HG03280 (cell line): Measurements from ENCODE around the gene CRYBA4.

Experiments
- ATAC-seq: cut with Tn5 transposase; IDR thresholded peaks from one replicate; pipeline ENCODE4 v1.9.1; 2021; ENCODE audit warnings: mild to moderate bottlenecking, moderate library complexity; ENCODE audit not compliant: unreplicated experiment

Gene CRYBA4

DNA sequence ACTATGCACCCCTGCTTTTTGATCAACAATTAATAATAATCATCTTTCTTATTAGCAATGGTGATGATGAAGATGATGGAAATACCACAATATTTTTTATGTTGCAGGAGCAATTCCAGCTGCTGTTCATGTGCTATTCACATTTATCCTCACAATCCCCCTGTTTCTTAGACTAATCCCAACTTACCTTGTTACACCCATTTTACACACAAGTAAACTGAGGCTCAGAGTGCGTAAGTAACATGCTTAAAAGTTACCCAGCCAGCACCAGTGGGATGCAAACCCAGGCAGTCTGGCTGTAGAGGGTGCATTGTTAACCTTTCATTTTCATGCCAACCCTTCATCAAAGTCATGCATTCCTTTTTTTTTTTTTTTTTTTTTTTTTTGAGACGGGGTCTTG, 1.6 kb upstream of the CRYBA4 start:
- no peak for ATAC-seq

DNA sequence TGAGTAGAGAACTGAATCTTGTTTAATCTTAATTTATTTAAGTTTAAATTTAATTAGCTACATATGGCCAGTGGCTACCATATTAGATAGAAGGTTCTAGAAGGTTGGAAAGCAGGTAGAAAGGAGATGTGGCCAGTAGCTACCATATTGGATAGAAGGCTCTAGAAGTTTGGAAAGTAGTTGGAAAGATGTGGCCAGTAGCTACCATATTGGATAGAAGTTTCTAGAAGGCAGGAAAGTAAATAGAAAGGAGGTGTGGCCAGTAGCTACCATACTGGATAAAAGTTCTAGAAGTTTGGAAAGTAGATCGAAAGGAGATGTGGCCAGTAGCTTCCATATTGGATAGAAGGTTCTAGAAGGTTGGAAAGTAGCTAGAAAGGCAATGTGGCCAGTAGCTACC, 2.2 kb downstream of the CRYBA4 start:
- ATAC-seq: no peak

DNA sequence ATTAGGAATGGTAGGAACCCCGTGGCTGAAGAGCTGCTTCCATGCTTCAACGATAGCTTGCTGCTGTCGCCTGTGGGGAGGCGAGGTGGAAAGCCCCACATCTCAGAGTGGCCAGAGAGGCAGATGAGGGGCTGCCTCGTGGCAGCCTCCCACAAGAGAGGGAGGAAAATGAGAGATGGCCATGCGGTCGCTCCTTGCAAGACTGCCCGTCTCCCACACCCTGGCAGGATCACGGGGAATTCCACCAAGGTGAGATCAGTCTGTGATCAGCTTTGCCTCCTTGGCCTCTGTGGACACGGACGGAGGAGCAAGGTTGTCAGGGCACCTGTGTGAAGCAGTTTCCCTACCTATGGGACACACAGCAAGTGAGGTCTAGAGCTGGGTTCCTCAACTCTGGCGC, 3.0 kb downstream of the CRYBA4 start:
- no peak for ATAC-seq

DNA sequence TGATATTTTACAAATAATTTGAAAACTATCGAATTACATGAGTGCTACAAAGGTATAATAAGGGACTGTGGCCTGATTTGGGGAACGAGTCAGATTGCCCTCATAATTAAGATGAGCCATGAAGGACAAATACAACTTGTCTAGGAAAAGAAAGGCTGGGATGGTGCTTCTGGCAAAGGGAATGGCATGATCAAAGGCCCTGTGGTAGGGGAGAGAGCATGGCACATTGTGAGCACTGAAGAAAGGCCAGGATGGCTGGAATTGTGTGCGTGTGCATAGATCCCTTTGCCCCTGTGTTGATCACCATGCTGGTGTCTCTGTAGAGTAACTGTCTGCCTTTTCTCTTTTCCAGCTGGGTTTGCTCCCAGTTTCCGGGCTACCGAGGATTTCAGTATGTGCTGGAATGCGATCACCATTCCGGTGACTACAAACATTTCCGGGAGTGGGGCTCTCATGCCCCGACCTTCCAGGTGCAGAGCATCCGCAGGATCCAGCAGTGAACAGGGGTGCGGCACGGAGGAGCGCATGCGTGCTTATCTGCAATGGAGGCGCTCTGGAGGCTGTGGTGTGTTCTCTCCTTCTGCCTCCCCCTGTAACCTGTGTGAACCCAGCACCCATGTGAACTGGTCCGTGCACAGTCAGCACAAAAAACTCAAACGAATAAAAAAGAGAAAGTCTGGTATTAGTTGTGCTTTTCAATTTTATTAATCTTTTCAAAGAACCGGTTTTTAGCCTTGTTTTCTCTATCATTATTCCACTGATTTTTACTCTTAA, 8.4 kb downstream of the CRYBA4 start:
- ATAC-seq: no peak

DNA sequence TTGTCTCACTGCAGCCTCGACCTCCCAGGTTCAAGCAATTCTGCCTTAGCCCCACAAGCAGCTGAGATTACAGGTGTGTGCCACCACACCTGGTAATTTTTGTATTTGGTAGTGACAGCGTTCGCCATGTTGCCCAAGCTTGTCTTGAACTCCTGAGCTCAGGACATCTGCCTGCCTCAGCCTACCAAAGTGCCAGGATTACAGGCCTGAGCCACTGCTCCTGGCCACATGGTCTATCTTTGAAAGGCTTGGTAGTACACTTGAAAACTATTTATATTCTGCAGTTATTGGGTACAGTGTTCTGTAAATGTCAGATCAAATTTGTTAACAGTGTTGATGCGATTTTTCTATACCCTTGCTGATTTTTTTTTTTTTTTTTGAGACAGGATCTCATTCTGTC, 9.5 kb downstream of the CRYBA4 start:
- no peak for ATAC-seq

DNA sequence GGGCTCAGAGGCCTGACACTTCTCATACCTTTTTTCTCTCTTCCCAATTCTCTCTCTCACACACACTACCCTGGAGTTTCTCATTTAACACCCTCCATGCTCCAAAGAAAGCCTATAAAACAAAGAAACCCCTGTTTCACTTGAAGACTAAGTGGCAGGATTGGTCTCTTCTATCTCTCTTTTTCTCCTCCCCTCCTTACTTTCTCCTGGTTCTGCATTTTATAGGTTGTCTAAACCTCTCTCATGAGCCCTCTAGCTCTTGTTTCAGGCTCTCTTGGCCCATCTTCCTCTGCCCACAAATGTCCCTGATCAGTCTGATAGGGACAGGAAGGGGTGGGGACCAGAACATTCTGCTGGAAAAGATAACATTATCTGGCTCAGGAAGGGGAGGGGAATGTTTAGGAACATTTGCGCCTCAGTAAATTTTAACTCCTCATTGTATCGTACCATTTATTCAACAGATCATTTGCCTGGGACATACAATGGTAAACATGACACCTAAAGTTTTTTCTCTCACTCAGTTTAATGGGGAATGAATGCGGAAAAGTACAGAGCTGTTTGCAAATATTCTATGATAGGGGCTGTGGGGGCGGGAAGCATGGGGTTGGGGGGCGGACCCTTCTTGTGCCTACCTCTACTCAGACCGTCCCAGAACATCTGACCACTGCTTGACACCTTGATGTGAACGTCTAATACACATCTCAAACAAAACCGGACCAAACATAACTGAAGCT, 10.8 kb downstream of the CRYBA4 start:
- ATAC-seq: no peak

DNA sequence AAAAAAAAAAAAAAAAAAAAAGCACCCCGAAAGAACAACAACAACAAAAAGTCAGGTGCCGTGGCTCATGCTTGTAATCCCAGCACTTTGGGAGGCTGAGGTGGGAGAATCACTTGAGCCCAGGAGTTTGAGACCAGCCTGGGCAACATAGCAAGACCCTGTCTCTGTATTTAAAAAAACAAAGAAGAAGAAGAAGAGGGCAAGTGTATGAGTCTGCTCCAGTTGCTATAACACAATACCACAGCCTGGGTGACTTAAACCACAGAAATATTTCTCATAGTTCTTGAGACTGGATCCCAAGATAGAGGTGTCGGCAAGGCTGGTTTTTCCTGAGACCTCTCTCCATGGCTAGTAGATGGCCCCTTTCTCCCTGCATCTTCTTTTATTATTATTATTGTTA, 12.4 kb downstream of the CRYBA4 start:
- ATAC-seq: no peak

DNA sequence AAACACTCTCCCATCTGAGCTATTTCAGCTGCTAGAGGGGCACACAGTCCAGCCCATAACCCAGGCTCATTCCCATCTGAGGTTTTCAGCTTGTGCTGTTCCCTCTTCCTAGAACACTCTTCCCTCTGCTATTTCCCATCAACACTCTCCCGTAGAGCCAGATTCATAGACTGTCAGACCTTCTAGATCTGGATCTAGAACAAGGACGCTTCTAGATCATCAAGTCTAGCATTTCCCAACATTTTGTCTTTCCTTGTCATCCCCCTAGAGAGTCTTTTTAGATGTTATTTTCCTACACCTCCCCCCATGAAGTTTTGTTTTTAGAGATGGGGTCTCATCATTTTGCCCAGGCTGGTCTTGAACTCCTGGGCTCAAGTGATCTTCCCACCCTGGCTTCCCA, 13.4 kb downstream of the CRYBA4 start:
- no peak for ATAC-seq

DNA sequence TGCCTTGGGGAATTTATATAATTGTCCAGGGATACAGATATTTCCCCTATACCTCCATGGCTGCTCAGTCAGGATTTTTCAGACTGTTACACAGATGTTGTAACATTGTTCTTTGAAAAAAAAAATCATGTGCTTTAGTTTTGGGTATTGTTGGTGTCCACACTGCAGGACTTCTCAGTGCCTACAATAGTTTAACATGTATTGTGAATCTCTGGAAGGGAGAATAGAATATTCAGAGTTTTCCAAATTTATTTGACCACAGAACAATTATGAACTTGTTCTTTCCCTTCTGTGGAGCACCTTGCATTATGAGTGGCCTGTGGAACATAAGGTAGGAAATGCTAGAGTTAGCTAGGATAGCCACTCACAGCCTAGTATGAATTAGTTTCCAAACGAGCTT, 14.5 kb downstream of the CRYBA4 start:
- no peak for ATAC-seq

DNA sequence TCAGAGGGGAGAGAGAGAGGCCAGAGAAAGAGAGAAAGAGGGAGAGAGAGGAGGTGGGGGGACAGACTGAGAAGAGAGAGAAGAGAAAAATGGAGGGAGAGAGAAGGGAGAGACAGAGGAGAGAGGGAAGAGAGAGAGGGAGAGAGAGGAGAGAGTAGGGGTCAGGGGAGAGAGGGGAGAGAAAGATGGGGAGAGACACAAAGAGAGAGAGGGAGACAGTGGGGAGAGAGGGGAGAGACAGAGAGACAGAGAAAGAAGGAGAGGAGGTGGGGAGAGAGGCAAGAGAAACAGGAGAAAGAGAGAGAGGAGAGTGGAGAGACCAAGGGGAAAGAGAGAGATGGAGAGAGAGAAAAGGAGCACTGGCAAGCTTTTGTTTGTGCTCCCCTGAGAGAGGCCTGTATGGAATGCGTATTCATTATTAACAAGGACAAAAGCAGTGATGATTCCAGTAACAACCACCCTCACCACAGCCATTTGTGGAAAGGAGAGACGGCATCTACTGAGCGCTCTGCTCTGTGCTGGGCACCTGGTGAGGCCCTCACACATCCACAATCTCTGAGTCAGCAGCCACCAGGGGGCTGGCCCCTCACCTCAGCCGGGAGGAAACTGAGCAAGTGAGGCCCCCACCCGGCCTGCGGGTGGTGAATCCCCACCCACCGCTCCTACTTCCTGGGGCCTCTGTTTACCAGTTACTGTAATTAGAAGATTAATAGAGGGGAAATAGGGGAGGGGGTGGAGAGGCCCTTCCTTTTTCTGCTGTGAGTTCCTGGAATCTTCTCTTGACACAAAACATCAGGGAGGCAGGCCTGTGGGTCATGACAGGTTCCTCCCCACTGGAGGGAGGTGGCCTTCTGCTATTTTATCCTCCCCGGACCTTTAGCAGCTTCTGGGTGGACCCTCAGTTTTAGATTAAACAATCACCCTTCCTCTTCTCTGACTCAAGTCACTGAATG, 21.0 kb downstream of the CRYBA4 start:
- ATAC-seq: no peak

DNA sequence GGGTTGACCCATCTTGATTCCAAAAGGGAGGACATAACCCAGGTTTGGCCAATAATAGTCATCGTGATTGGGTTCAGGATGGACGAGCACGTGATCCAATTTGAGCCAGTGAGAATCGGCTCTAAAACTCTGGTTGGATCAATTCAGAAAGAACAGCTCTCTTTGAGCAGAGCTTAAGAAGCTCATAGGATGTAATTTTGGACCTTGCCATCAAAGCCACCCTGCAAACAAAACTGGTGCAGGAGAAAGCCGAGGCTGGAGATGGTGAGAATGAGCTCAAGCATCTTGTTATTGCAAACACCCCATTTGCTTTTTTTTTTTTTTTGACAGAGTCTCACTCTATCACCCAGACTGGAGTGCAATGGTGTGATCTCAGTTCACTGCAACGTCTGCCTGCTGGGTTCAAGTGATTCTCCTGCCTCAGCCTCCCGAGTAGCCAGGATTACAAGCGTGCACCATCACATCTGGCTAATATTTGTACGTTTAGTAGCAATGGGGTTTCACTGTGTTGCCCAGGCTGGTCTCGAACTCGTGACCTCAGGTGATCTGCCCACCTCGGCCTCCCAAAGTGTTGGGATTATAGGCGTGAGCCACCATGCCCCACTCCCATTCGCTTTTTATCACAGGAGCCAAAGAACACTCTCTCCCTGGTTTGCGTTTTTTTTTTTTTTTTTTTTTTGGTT, 21.8 kb downstream of the CRYBA4 start:
- ATAC-seq: no peak

DNA sequence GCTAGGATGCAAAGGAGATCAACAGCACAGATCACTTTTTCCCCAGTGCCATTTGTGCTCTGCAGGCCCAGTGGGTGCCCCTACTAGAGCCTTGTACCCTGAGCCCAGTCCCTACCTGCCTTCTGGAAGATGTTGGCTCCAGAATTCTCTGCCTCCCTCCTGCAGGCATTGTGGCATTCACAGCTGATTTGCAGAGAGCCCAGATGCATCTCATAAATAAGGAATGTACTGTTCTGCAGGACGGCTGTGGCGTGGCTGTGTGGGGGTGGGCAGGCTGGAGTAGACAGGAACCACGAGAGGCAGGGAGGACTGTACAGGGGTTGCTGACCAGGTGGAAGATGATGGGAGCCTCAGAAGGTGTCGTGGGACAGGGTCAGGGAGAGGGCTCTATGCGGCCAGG, 24.4 kb downstream of the CRYBA4 start:
- no peak for ATAC-seq

DNA sequence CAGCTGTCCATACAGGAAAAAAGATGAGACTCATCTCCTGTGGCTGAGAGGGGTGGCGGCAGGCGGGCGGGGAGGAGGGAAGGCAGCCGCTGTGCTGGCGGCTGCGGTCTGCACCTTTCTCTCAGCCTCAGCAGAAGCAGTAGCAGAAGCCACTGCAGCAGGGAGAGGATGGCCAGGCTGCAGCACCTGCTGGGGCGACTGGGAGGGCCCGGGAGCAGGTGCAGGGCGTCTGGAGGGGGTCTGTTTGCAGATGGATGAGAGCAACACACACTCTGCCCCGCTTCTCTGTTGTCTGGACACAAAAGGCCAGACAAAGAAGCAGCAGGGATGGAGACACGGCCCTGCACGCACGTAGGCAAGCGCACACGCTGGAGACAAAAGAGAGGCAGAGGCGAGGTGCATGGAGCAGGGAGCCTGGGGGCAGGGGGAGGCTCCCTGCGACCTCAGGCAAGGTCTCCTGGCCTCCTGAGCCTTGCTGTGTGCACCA, 26.3 kb downstream of the CRYBA4 start:
- ATAC-seq: no peak

DNA sequence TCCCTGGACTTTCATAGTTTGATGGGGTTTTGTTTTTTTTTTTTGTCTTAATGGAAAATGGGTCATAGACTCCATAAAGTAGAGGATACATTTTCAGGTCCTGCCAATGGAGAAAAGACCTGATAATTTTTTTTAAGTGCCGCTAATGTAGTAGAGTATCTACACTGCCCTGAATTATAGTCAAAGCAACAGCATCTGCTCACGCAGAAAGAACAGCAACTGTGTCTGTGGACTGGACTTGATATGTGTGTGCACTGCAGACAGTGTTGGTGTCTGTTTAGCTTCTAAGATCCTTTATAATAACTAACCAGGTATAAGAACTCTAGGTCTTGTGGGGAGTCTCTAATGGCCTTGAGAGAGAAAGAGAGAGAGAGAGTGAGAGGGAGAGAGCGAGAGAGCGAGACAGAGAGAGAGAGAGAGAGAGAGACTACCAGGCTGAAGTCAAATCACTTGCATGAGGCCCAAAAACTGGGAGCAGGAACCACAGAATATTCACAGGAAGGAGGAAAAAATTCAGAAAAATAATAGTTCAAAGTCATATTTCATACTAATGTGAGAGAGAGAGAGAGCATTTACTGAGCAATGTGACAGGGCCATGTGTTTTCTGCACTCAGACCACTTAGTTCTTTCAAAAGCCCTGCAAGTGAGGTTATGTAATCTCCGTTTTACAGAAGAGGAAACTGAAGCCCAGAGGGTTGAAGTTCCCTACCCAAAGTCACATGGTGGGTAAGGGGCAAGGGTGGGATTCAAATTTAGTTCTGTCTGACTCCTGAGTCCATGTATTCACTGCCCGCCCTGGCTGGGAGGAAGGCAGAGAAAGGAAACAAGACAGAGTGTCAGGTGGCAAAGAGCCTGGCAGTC, 27.0 kb downstream of the CRYBA4 start:
- no peak for ATAC-seq

DNA sequence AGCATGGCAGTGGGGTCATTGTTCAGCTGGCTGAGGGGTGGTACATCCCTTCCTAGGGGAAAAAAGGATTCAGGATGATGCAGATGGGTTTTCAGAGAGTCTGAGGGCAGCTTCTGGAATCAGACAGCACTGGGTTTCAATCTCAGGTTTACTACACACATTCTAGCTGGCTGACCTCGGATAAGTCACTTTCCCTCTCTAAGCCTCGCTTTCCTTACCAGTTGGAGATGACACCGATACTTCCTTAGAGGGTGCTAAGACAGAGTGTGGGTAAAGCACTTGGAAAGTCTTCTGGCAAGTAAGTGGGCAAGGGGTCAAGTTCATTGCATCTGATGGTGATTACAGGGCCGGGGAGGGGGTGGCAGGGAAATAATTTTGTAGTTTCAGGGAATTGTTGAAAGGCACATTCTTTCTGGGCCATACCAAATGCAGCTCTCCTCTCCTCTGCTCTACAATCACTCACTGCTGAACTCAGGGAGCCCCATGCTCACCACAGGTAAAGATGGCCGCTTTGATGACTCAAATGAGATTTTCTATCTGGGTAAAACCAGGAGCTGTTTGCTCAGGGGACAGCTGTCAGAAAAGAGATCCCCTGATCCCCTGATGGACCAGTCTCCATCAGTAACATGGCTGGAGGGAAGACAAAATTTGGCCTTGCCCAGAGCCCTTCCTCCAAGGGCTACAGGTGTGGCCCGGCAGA, 29.1 kb downstream of the CRYBA4 start:
- no peak for ATAC-seq

DNA sequence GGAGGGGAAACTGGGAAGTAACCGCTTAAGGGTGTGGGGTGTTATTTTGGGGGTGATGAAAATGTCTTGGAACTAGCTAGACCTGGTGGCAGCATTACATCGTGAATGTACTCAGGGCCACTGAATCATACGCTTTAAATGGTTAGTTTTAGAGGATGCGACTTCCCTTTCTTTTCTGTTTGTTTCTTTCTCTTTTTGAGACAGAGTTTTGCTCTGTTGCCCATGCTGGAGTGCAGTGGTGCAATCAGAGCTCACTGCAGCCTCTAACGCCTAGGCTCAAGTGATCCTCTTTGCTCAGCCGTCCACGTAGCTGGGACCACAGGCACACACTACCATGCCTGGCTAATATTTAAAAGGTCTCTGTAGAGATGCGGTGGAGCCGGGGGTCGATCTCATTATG, 30.1 kb downstream of the CRYBA4 start:
- no peak for ATAC-seq

DNA sequence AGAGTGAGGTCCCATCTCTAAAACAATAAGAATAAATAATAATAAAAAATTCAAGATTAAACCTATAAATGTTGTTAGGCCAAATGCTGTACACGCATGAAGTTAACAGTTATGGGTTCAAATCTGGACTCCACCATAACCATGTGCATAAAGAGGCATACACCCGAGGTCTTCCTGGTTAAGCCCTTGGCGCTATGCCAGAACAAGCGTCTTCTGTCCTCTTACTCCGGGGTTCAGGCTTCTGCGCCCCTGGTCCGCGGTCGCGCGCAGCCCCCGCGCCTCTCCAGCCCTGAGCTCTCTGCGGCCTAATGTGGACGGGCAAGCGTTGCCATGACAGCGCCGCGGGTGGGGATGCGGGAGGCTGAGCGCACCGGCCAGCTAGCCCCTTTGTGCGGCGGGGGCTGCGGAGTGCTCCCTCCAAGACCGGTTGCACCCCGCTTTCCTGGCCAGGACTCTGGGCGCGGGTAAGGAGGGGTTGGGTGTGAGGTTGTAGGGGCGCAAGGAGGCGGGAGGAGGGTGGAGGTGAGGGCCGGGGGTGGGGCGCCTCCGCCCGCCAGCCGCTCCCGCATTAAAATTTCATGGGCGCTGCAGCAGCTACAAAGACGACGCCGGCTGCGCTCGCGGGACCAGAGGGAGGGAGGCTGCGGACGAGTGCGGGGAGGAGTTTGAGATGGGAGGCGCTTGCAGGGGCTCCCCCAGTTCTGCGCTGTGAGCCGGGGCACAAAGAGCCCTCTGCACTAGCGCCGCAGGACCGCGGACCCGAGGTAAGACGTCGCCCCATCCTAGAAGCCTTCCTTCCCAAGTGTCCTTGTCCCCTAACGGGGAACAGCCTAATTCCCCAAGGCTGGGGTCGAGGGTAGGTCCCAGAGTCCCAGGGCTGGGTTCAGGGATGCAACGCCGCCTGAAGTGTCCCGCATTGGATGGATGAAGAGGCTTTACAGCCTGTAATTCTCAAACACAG, 35.4 kb downstream of the CRYBA4 start, which contains the start of gene MIAT:
TSS of gene MIAT (plus strand) at position 698 of the 961 bp plus-strand sequence.
- peak; percentile 62 for ATAC-seq

DNA sequence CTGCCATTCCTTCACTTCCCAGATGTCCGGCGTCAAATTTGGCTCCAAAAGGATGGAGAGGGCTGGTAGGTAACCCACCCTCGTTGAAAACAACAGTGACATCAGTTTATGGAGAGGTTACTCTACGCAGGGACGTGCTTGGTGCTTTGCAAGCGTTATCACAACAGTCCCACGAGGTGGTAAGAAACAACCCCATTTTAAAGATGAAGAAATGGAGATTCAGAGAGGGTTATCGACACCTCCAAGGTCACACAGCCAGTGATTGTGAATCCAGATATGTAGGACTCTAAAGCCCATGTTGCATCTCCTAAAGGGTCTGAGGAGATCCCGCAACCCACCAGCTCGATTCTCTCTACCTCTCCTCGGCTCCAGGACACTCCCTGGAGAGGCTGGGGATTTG, 36.4 kb downstream of the CRYBA4 start:
- ATAC-seq: no peak
